Astrocyte of the cerebellum (primary cell): ENCODE measurements around the gene DAAM1.
A peak's percentile ranks its signal among the peaks of the same experiment; 100 is the strongest.

ENCODE experiments used
- DNase-seq: peaks from one replicate; pipeline ENCODE4 v3.0.0-alpha.2; 2011; ENCODE audit warnings: low read depth
- H3K4me3 ChIP-seq: 2 replicates; pipeline ENCODE4 v1.5.1; 2011; ENCODE audit warnings: mild to moderate bottlenecking, low read depth, low read length, moderate library complexity
- in situ Hi-C: cut with HindIII; loops from 2 replicates; pipeline ENCODE4 v1.10.0; 2017; ENCODE audit warnings: low sequenced_read_pairs
- TF ChIP-seq, protein P1 (sequence below): IDR thresholded peaks from 2 replicates; pipeline ENCODE4 v1.5.1; 2012; ENCODE audit warnings: low read length, low read depth, moderate library complexity, mild to moderate bottlenecking; ENCODE audit errors: missing control alignments

Gene DAAM1

DNA sequence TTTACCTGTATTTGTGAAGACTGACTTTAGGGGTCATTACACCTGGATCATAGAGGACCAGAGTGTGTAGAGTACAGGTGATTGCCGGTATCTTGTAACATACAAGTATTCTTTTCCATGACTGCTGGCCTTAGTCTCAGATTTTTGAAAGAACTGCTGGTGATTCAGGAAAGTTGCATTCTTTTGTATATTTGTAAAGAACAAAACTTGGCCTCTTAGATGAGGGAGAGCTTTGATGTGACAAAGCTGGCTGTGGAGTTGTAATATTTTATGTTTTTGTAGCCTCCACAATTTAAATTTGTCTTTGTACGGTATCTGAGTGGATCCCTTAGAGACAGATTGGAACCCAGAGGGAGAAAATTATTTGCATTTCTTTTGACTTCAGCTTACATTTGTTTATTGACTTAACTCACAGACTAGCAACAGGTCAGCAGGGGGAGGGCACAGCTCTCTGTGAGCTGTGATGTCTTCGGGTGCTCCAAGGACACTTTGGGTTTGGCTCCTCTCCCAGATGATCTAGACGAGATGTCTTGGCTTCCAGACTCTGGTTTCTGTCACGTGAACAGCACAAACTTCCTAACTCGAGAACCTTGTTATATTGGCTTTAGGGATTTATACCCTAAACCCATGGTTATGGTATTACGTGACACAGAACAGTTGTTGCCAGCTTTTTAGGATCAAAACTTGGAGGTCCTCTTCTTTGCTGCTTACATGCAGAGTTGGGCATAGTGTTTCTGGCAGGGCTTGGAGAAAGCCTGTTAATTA, 65.9 kb downstream of the DAAM1 start:
- H3K4me3 ChIP-seq: no peak overlapping the region
- in situ Hi-C loops: no loop called here
- TF ChIP-seq, protein P1, sequence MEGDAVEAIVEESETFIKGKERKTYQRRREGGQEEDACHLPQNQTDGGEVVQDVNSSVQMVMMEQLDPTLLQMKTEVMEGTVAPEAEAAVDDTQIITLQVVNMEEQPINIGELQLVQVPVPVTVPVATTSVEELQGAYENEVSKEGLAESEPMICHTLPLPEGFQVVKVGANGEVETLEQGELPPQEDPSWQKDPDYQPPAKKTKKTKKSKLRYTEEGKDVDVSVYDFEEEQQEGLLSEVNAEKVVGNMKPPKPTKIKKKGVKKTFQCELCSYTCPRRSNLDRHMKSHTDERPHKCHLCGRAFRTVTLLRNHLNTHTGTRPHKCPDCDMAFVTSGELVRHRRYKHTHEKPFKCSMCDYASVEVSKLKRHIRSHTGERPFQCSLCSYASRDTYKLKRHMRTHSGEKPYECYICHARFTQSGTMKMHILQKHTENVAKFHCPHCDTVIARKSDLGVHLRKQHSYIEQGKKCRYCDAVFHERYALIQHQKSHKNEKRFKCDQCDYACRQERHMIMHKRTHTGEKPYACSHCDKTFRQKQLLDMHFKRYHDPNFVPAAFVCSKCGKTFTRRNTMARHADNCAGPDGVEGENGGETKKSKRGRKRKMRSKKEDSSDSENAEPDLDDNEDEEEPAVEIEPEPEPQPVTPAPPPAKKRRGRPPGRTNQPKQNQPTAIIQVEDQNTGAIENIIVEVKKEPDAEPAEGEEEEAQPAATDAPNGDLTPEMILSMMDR: no peak
- DNase-seq: peak; percentile 86

DNA sequence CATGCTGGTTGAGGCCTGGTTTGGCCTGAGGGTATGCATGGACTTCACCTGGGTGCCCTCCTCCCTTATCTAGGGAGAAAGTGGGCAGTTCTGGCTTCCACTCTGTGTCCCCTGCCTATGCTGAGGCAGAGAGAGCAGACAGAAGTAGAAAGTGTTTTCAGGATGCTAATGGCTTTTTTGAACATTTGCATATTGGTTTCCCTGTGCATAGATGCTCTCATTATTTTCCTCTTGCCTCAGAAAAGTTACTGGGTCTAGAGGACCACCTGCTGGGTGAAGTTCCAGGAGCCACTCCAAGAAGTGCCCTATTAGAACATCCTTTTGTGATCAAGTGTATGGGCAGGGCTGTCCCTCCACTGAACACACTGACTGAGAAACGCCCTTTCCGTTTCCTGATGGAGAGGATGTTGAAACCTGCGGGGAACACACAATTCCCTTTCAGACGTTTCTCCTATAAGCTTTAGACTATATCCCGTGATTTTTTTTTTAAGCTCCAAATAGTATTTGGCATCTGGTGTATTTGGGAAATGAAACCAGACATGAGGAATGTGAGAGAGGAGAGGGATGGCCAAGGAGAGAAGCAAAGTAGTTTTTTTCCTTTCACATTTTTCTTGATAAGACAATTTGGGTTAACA, 66.6 kb downstream of the DAAM1 start:
- no peak overlapping the region for H3K4me3 ChIP-seq
- in situ Hi-C loops: no loop called here
- DNase-seq: no peak
- TF ChIP-seq, protein P1: no peak

DNA sequence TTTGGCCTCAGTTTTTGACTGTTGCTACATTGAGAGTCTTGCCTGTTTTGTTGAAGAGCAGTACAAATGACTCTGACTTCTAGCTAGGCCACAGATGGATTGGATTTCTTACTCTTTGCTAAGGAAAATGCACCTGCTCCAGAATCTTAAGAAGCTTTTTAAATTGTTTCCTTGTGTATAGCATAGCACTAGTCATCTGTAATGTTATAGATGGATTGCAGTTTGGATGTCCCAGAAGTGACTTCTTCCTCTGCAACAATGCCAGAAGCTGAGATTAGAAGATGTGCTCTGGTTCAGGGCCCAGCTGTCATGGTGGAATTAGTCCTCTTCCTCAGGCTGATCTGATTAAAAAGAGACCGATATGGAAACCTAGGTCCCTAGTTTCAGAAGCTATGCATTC, 67.9 kb downstream of the DAAM1 start:
- in situ Hi-C loops: no loop called here
- TF ChIP-seq, protein P1: no peak
- no peak overlapping the region for H3K4me3 ChIP-seq
- DNase-seq: no peak

DNA sequence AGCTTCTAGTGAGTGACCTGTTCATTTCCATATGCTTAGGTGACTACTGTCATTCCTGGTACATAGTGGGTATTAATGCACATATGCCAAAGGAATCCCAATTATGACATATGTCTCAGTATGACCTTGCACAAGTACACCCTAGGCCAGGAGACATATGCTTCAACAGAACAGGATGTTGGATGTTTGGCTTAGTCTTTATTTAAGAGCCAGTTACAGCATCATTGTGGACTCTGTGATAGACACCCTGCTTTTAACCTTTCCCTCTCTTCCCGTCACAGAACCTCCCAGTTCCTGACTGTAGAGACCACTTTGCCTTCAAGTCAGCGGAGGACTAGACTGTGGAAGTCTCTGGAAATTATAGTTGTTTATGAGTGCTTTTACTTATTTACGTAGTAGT, 72.9 kb downstream of the DAAM1 start:
- TF ChIP-seq, protein P1: no peak
- no peak overlapping the region for H3K4me3 ChIP-seq
- in situ Hi-C loops: no loop called here
- no peak for DNase-seq

DNA sequence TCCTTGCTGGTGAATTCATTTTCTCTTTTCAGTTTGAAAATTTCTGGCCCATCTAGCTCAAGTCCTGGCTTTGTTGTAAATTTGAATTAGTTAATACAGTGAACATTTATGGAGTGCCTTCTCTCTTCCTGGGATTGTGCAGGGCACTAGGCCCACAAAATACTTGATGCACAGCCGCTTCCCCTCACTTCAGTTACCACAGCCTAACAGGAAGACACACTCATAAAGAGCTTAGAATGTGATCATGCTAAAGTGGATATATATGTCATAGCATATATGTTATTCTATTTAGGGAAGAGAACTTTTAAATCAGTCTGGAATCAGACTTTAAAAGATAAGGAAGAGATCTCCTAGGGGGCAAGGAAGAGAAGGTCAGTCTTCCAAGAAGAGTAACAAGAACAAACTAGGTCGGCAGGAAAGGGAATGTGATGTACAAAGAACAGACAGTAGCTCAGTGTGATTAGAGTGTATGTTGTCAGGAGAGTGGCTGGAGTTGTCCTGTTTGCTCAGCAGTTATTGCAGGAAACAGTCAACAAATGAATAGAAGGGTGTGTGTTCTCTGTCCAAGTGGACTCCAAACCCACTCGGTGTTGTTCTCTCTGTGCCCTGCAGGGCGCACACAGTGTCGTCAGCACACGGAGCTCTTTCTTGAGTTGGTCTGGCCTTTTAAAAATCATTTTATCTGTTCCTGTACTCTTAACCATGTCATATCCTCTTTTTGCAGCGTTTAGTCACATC, 74.4 kb downstream of the DAAM1 start:
- TF ChIP-seq, protein P1: no peak
- no peak for DNase-seq
- in situ Hi-C loops: no loop called here
- no peak overlapping the region for H3K4me3 ChIP-seq

DNA sequence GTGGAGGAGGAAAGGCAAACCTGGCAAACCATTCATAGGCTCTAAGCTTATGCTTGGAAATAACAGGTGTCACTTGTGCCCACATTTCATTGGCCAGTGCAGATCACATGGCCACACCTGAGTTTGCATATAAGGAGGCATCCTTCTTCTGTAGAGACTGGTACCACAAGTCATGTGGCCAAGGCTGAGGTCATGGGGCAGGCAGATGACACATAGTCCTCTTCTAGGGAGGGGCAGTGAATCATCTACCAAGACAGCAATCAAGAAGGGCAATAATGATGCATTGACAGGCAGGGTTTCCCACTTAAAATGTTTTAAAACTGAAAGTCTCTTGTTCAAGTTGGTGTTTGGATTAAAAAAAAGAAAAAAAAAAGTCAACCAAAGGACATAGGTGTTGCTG, 77.3 kb downstream of the DAAM1 start:
- in situ Hi-C loops: no loop called here
- H3K4me3 ChIP-seq: no peak overlapping the region
- TF ChIP-seq, protein P1: no peak
- no peak for DNase-seq
